Thyroid gland (tissue), 4 donors: ENCODE results near the gene PRKX. TPM values are rescaled to one million over a fixed set of nuclear protein-coding genes. Genes with fewer than 3 reads are reported as not detected.

Source experiments
- DNase-seq, 2 donors: peaks; one replicate each; pipeline ENCODE4 v3.0.0-alpha.2; 2019
- H3K27ac ChIP-seq, 3 donors: fragments of 200-600 bp; sonication (generic); 1 replicate in 2 of 3; 2 replicates in 1 of 3; pipeline ENCODE4 v1.5.1; 2016 to 2019; ENCODE audit warnings: mild to moderate bottlenecking in 1 of 3, moderate library complexity in 1 of 3
- H3K27me3 ChIP-seq: fragments of 200-600 bp; sonication (generic); one replicate; pipeline ENCODE4 v1.5.1; 2019
- H3K36me3 ChIP-seq, 2 donors: fragments of 200-600 bp; sonication (generic); one replicate each; pipeline ENCODE4 v1.5.1; 2016 to 2019
- H3K4me1 ChIP-seq, 2 donors: fragments of 200-600 bp; sonication (generic); one replicate each; pipeline ENCODE4 v1.5.1; 2017 to 2019
- H3K4me3 ChIP-seq, 3 donors: fragments of 200-600 bp; sonication (generic); replicated peaks in 1 of 3; 1 replicate in 2 of 3; 2 replicates in 1 of 3; pipeline ENCODE4 v1.5.1; 2016; ENCODE audit warnings: mild to moderate bottlenecking in 1 of 3
- H3K9me3 ChIP-seq: fragments of 200-600 bp; sonication (generic); one replicate; pipeline ENCODE4 v1.5.1; 2017
- POLR2A ChIP-seq, 2 donors: fragments of 450-650 bp; IDR thresholded peaks; one replicate each; pipeline ENCODE4 v1.6.1; 2017; ENCODE audit warnings: antibody characterized with exemption in 2 of 2, mild to moderate bottlenecking in 2 of 2, moderate library complexity in 1 of 2
- WGBS, 2 donors: methylation state at CpG; one replicate each; pipeline ENCODE4 v1.1.5; 2017; 5-methylcytosine and 5-hydroxymethylcytosine counted together
- intact Hi-C: fragments of 100-400 bp; cut with DNase I; formaldehyde crosslinking; loops from one replicate; pipeline ENCODE4 v1.15.1; 2023
- total RNA-seq, 4 donors: library from RNA; depleted of rRNA; stranded (reverse); fragments of >200 nt; gene quantifications; one replicate each; pipeline ENCODE4 v1.2.3, GENCODE V29; 2016
- TF ChIP-seq, protein P1 (sequence below), 6 experiments: fragments of 200-600 bp in 3 of 6; fragments of 450-650 bp in 3 of 6; sonication (generic) in 3 of 6; IDR thresholded peaks; one replicate each; pipeline ENCODE4 v1.5.1; 2016 to 2019; ENCODE audit warnings: antibody characterized with exemption in 6 of 6, mild to moderate bottlenecking in 2 of 6, inconsistent platforms in 1 of 6, moderate library complexity in 1 of 6

The PRKX gene
- total RNA-seq, 4 donors from 2014 or later = 99.9 to 145 (median 129) TPM

DNA sequence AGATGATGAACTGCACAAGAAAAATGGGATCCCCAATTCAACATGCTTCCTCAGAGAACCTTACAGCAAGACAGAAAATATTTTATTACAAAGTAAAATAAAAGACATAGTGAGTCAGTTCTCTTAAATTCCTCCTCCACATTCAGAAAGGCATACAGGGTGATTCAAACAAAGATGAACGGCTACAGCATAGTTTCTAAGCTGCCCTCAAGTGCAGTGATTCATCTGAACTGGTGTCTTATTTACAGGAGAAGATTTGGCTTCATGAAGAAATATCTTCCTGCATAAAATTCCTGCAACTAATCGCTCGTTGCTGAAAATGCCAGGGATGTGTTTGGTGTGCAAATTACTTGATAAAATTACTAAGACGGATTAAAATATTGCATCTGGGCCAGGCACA is 103.6 kb downstream of the PRKX start:
- DNase-seq = no peak
- no peaks in the 10 kb centered on the region for H3K9me3 ChIP-seq
- peaks cover 21 to 47% of the 10 kb centered on the region in 2 donors for H3K36me3 ChIP-seq
- H3K4me1 ChIP-seq = no peaks in the 10 kb centered on the region
- no peak overlapping the region for H3K4me3 ChIP-seq
- intact Hi-C loops = no loop called here
- H3K27me3 ChIP-seq = no peaks in the 10 kb centered on the region
- TF ChIP-seq, protein P1, sequence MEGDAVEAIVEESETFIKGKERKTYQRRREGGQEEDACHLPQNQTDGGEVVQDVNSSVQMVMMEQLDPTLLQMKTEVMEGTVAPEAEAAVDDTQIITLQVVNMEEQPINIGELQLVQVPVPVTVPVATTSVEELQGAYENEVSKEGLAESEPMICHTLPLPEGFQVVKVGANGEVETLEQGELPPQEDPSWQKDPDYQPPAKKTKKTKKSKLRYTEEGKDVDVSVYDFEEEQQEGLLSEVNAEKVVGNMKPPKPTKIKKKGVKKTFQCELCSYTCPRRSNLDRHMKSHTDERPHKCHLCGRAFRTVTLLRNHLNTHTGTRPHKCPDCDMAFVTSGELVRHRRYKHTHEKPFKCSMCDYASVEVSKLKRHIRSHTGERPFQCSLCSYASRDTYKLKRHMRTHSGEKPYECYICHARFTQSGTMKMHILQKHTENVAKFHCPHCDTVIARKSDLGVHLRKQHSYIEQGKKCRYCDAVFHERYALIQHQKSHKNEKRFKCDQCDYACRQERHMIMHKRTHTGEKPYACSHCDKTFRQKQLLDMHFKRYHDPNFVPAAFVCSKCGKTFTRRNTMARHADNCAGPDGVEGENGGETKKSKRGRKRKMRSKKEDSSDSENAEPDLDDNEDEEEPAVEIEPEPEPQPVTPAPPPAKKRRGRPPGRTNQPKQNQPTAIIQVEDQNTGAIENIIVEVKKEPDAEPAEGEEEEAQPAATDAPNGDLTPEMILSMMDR (IDR thresholded peaks at IDR 0.05) = no peak
- TF ChIP-seq POLR2A (IDR thresholded peaks at IDR 0.05) = no peak
- no peak overlapping the region for H3K27ac ChIP-seq
- WGBS, 2 donors = 92 to 94% methylated on average over 4 of the region's 4 CpGs

DNA sequence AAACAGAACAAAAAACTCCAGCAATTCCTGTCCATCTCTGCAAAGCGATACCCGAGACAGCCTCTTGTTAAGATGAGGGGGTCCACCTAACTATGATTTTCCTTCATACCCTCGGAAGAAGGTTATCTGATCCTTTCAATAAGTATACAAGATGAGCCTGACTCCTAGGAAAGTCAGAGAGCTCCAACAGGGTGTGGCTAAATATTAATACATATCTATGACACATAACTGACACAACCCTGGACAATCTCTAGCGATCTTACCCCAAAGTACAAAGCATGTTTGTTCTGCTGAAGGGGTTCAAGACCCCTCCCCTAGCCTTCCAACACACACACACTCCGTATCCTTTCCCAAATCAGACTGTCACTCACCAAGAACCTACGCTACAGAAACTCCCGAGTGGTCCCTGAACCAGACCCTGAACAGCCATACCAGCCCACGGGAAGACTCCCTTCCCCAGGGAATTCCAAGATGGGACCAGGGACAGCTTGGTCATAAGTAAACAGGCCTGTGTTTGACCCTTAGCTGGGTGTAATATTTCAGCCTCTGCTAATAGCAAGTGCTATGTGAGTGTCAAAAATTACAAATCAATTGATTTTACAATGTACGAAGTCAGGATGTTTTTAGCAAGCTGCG is 110.3 kb downstream of the PRKX start:
- Histone ChIP-seq H3K27ac (no peak overlapping the region), H3K4me3 (no peak overlapping the region), H3K36me3 (peaks cover 0 to 12% of the 10 kb centered on the region in 2 donors), H3K9me3 (no peaks in the 10 kb centered on the region), H3K4me1 (no peaks in the 10 kb centered on the region), H3K27me3 (no peaks in the 10 kb centered on the region)
- intact Hi-C loops = no loop called here
- DNase-seq = no peak
- TF ChIP-seq POLR2A (IDR thresholded peaks at IDR 0.05) = no peak
- TF ChIP-seq, protein P1 (IDR thresholded peaks at IDR 0.05) = no peak
- WGBS, 2 donors = 86 to 90% methylated on average over 10 of the region's 10 CpGs

DNA sequence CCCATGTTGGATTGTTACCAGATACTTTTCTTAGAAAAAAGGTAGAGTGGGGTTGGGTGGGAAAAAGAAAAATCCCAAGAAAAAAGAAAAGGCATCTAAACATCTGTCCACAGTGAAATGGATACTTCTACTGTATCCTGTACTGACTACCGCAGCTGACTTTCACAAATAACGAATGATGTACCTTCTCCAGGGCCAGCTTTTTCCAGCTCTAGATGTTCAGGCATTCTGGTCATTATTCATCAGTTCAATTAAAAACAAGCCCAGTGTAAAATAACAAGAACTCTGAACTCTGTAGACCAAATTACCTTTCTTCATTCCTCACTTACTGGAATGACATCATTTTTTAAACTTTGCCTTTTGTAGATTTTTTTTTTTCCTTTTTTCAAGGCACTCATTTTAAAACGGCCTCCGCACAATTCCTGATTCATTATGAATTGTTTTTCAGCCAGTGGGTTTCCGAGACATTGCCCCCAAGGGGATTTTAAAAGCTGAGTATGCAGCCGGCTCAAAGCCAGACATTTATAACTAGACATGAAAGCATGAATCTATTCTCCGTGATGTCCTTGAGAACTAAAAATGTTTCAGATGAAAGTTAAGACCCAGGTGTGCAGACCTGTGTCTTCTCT is 113.5 kb downstream of the PRKX start:
- no peak for DNase-seq
- no peaks in the 10 kb centered on the region for H3K4me1 ChIP-seq
- 55 to 66% methylated on average over 7 of the region's 7 CpGs for WGBS, 2 donors
- H3K36me3 ChIP-seq = no peaks in the 10 kb centered on the region
- no peaks in the 10 kb centered on the region for H3K27me3 ChIP-seq
- intact Hi-C loops = no loop called here
- no peak overlapping the region for H3K4me3 ChIP-seq
- TF ChIP-seq POLR2A (IDR thresholded peaks at IDR 0.05) = no peak
- TF ChIP-seq, protein P1 (IDR thresholded peaks at IDR 0.05) = no peak
- no peaks in the 10 kb centered on the region for H3K9me3 ChIP-seq
- H3K27ac ChIP-seq = no peak overlapping the region

DNA sequence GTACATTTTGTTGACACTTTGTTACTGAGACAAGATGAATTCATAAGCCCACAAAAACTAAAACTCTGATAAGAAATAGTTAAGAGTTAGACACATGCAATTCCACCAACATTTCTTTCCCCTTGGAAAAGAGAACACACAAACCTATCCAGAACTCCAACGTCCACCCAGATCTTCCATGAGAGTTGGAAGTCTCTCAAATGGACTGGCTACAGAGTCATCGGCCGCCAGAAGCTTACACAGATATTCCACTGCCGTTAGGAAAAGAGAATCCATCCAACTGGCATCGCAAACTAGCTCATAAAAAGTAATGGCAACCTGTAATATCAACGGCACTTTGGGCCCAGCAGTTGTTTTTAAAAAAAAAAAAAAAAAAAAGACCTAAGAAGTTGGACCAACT is 114.7 kb downstream of the PRKX start:
- intact Hi-C loops = no loop called here
- WGBS, 2 donors = 60 to 90% methylated on average over 6 of the region's 6 CpGs
- Histone ChIP-seq H3K9me3 (no peaks in the 10 kb centered on the region), H3K4me1 (no peaks in the 10 kb centered on the region), H3K36me3 (no peaks in the 10 kb centered on the region), H3K27me3 (no peaks in the 10 kb centered on the region), H3K27ac (no peak overlapping the region), H3K4me3 (no peak overlapping the region)
- TF ChIP-seq, protein P1 (IDR thresholded peaks at IDR 0.05) = no peak
- DNase-seq = no peak

DNA sequence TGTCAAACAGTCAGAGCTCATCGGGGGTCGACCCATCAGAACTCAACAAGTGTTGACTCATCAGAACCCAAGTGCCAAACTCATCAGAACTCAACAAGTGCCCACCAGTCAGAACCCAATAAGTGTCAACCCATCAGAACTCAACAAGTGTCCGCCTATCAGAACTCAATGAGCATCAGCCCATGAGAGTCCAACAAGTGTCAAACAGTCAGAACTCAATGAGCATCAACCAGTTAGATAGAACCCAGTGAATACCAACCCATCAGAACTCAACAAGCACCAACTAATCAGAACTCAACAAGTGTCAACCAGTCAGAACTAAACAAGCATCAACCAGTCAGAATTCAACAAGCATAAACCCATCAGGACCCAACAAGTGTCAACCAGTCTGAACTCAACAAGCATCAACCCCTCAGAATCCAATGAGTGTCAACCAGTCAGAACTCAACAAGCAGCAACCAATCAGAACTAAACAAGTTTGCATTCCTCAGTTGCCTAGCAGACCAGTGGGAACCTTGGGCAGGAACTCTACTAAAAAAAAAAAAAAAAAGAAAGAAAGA is 115.3 kb downstream of the PRKX start:
- Histone ChIP-seq H3K27ac (no peak overlapping the region), H3K36me3 (no peaks in the 10 kb centered on the region), H3K4me1 (no peaks in the 10 kb centered on the region), H3K27me3 (no peaks in the 10 kb centered on the region), H3K9me3 (no peaks in the 10 kb centered on the region), H3K4me3 (no peak overlapping the region)
- WGBS, 2 donors = 95 to 96% methylated on average over 3 of the region's 3 CpGs
- TF ChIP-seq, protein P1 (IDR thresholded peaks at IDR 0.05) = no peak
- TF ChIP-seq POLR2A (IDR thresholded peaks at IDR 0.05) = no peak
- DNase-seq = no peak
- intact Hi-C loops = no loop called here
